HL-60 (cell line): ENCODE results near the gene ADCYAP1R1.

ENCODE experiments used
- DNase-seq, 2 experiments: peaks; one replicate each; pipeline ENCODE4 v3.0.0-alpha.2; 2010 to 2020; ENCODE audit warnings: low read depth in 1 of 2, low spot score in 1 of 2
- H3K27ac ChIP-seq: fragments of 250-450 bp; sonication (Bioruptor Pico); replicated peaks from 2 replicates; pipeline ENCODE4 v1.5.1; 2020; ENCODE audit warnings: mild to moderate bottlenecking, moderate library complexity
- H3K27me3 ChIP-seq: fragments of 250-450 bp; sonication (Bioruptor Pico); 2 replicates; pipeline ENCODE4 v1.5.1; 2021; ENCODE audit warnings: mild to moderate bottlenecking, moderate library complexity; ENCODE audit not compliant: insufficient read depth, poor library complexity, severe bottlenecking
- H3K4me3 ChIP-seq: replicated peaks from 2 replicates; pipeline ENCODE4 v1.5.1; 2011; ENCODE audit warnings: mild to moderate bottlenecking, control low read depth, low read length; ENCODE audit not compliant: insufficient read depth
- GABPA ChIP-seq: IDR thresholded peaks from 2 replicates; pipeline ENCODE4 v1.6.1; 2012; ENCODE audit warnings: low read depth
- POLR2AphosphoS5 ChIP-seq: IDR thresholded peaks from 2 replicates; pipeline ENCODE4 v1.6.1; 2012; ENCODE audit warnings: low read depth
- SPI1 ChIP-seq: IDR thresholded peaks from 2 replicates; pipeline ENCODE4 v1.6.1; 2012; ENCODE audit warnings: low read depth, mild to moderate bottlenecking, borderline replicate concordance
- TF ChIP-seq, protein P1 (sequence below): IDR thresholded peaks from one replicate; pipeline ENCODE4 v1.5.1; 2011; ENCODE audit warnings: low read length, control low read depth, inconsistent platforms; ENCODE audit not compliant: insufficient read depth
- TF ChIP-seq, protein P2 (sequence below): IDR thresholded peaks from 2 replicates; pipeline ENCODE4 v1.6.1; 2012; ENCODE audit warnings: low read depth; ENCODE audit not compliant: insufficient replicate concordance

ADCYAP1R1 gene

DNA sequence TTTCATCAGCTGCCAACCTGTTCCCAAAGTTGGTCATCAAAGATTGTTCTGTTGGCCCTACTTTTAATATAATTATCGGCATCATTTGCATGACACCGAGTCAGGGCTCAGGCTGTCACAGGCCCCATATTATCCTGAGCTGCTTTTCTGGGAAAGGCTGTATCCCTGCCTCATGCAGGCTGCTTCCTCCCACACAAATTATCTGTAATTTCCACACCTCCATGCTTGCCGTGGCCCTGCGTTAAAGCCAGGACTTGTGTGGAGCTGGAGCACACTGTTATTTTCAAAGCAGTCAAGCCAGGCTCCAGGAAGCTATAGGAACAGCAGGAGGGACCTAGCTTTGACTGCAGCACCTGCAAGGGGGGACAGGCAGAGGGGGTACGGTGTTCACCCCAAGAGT is 5.4 kb upstream of the ADCYAP1R1 start:
- no peak for TF ChIP-seq GABPA
- TF ChIP-seq, protein P1, sequence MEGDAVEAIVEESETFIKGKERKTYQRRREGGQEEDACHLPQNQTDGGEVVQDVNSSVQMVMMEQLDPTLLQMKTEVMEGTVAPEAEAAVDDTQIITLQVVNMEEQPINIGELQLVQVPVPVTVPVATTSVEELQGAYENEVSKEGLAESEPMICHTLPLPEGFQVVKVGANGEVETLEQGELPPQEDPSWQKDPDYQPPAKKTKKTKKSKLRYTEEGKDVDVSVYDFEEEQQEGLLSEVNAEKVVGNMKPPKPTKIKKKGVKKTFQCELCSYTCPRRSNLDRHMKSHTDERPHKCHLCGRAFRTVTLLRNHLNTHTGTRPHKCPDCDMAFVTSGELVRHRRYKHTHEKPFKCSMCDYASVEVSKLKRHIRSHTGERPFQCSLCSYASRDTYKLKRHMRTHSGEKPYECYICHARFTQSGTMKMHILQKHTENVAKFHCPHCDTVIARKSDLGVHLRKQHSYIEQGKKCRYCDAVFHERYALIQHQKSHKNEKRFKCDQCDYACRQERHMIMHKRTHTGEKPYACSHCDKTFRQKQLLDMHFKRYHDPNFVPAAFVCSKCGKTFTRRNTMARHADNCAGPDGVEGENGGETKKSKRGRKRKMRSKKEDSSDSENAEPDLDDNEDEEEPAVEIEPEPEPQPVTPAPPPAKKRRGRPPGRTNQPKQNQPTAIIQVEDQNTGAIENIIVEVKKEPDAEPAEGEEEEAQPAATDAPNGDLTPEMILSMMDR: no peak
- no peak for TF ChIP-seq SPI1
- no peak overlapping the region for H3K27ac ChIP-seq
- no peak overlapping the region for H3K4me3 ChIP-seq
- no peak for DNase-seq
- H3K27me3 ChIP-seq: peaks cover 11% of the 10 kb centered on the region

DNA sequence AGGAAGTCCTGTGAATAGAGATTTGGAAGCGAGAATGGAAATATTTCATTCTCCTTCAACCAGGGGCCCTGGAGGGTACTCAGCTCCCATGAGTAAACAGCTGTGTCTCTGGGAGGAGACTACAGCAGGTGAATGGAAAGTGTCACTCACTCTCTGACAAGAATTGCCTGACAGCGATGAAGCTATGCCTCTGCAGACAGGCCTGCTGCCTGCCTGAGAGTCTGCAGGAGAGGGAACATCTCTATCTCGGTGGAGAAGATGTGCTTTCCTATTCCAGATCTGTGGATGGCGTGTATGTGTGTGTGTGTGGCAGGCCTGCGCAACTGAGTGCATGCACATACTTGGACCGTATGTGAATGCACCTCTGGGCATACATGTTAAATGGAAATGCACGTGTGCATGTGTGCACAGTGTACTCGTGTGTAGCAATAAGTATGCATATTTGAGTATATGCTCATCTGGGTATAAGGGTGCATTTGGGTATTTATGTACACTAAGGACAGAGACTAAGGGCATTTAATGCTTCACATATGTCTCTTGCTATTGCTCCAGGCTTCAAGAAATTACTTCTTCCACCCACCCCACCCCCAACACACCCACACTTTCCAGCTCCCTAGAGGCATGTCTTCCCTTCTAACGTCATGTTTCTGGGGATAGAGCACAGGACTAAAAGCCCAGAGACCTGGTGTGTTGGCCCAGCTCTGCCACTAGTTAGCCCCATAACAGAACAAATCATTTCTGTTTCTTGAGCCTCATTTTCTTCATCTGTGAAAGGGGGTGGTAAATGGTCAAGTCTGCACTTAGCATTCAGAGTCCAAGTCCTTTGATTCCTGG is 4.6 kb upstream of the ADCYAP1R1 start:
- Histone ChIP-seq H3K27ac (no peak overlapping the region), H3K4me3 (no peak overlapping the region), H3K27me3 (peaks cover 14% of the 10 kb centered on the region)
- TF ChIP-seq, protein P1: no peak
- TF ChIP-seq POLR2AphosphoS5: no peak
- TF ChIP-seq GABPA: no peak
- no peak for TF ChIP-seq SPI1
- TF ChIP-seq, protein P2, sequence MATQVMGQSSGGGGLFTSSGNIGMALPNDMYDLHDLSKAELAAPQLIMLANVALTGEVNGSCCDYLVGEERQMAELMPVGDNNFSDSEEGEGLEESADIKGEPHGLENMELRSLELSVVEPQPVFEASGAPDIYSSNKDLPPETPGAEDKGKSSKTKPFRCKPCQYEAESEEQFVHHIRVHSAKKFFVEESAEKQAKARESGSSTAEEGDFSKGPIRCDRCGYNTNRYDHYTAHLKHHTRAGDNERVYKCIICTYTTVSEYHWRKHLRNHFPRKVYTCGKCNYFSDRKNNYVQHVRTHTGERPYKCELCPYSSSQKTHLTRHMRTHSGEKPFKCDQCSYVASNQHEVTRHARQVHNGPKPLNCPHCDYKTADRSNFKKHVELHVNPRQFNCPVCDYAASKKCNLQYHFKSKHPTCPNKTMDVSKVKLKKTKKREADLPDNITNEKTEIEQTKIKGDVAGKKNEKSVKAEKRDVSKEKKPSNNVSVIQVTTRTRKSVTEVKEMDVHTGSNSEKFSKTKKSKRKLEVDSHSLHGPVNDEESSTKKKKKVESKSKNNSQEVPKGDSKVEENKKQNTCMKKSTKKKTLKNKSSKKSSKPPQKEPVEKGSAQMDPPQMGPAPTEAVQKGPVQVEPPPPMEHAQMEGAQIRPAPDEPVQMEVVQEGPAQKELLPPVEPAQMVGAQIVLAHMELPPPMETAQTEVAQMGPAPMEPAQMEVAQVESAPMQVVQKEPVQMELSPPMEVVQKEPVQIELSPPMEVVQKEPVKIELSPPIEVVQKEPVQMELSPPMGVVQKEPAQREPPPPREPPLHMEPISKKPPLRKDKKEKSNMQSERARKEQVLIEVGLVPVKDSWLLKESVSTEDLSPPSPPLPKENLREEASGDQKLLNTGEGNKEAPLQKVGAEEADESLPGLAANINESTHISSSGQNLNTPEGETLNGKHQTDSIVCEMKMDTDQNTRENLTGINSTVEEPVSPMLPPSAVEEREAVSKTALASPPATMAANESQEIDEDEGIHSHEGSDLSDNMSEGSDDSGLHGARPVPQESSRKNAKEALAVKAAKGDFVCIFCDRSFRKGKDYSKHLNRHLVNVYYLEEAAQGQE: no peak
- no peak for DNase-seq

DNA sequence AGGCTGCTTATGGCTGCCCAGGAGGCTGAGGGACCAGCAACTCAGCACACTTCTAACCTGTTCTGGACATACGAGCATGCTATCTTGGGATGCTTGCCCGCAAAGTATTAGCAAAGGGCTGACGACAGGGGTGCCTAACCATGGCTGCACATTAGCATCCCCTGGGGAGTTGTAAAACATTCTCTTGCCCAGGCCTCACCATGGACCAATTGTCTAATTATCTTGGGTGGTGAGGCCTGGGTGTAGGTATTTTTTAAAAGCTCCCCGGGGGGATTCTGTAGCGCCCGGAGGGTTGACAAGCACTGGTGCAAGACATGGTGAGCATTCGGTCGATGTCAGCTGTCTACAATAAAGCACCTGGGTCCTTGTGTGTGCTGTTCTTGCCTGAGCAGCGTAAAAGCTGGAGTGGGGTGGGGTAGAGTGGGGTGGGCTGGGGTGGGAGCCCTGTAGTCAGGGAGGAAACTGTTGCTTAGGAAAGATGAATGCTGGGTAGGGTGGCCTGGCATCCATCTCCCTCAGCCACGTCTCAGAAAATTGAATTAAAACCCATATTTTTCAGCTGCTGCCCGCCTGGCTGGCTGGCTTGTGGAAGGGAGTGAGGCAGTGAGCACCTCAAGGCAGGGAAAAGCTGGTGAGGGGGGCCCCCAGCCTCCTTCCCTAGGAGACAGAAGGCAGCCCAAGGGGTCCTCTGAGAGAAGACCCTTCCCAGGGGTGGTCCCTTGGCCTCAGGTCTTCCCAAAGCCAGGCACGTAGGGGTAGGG is 2.9 kb upstream of the ADCYAP1R1 start:
- no peak overlapping the region for H3K27ac ChIP-seq
- DNase-seq: no peak
- TF ChIP-seq, protein P2: no peak
- TF ChIP-seq POLR2AphosphoS5 (no peak), SPI1 (no peak), GABPA (no peak)
- TF ChIP-seq, protein P1: no peak
- H3K4me3 ChIP-seq: no peak overlapping the region
- H3K27me3 ChIP-seq: peaks cover 14% of the 10 kb centered on the region
